ENCODE data around the gene EVC.

The EVC gene

GRCh38 chr4:5710961-5711478, at the start of gene EVC:
EVC (plus strand) TSS chr4:5711201; CDS start chr4:5711381, 180 bp downstream.
- DNase-seq: peak; percentile 93

GRCh38 chr4:5661237-5661636, 49.8 kb upstream of the EVC start:
- no peak for DNase-seq

GRCh38 chr4:5662555-5662954, 48.4 kb upstream of the EVC start:
- DNase-seq: no peak

- DNase-seq: no peak
These were observed 46.2 kb upstream of the EVC start for GRCh38 chr4:5664778-5665177.

- DNase-seq: no peak
These were observed 44.3 kb upstream of the EVC start for GRCh38 chr4:5666741-5667140.

GRCh38 chr4:5676763-5677162, 34.2 kb upstream of the EVC start:
- peak; percentile 18 for DNase-seq

GRCh38 chr4:5678977-5679376, 32.0 kb upstream of the EVC start:
- no peak for DNase-seq

GRCh38 chr4:5683566-5683965, 27.4 kb upstream of the EVC start:
- DNase-seq: no peak

- DNase-seq: peak; percentile 30
These were observed 25.7 kb upstream of the EVC start for GRCh38 chr4:5685296-5685695.

GRCh38 chr4:5686338-5686737, 24.7 kb upstream of the EVC start:
- peak; percentile 15 for DNase-seq

- peak; percentile 40 for DNase-seq
These were observed 21.9 kb upstream of the EVC start for GRCh38 chr4:5689065-5689464.

- peak; percentile 10 for DNase-seq
These were observed 19.4 kb upstream of the EVC start for GRCh38 chr4:5691491-5692132.

- DNase-seq: peak; percentile 6
These were observed 17.1 kb upstream of the EVC start for GRCh38 chr4:5693871-5694270.

- DNase-seq: no peak
These were observed 14.7 kb upstream of the EVC start for GRCh38 chr4:5696341-5696740.

GRCh38 chr4:5700459-5700858, 10.5 kb upstream of the EVC start:
- DNase-seq: peak; percentile 12

GRCh38 chr4:5701971-5702370, 9.0 kb upstream of the EVC start:
- DNase-seq: no peak

- no peak for DNase-seq
These were observed 7.2 kb upstream of the EVC start for GRCh38 chr4:5703831-5704230.

GRCh38 chr4:5704276-5704675, 6.7 kb upstream of the EVC start:
- no peak for DNase-seq

- DNase-seq: peak; percentile 29
These were observed 5.2 kb upstream of the EVC start for GRCh38 chr4:5705647-5706320.

- DNase-seq: peak; percentile 33
These were observed 4.3 kb upstream of the EVC start for GRCh38 chr4:5706486-5707290.

GRCh38 chr4:5707366-5707765, 3.6 kb upstream of the EVC start:
- DNase-seq: peak; percentile 21

- peak; percentile 66 for DNase-seq
These were observed 3.1 kb upstream of the EVC start for GRCh38 chr4:5707778-5708448.

Data from islet precursor cell (in vitro differentiated cells).